ENCODE results near the gene HLCS. TPM values are rescaled to one million over a fixed set of nuclear protein-coding genes. Genes with fewer than 3 reads are reported as not detected.

The HLCS gene
- total RNA-seq, 2 donors from 2014 or later = 40.9 to 41.8 TPM

DNA sequence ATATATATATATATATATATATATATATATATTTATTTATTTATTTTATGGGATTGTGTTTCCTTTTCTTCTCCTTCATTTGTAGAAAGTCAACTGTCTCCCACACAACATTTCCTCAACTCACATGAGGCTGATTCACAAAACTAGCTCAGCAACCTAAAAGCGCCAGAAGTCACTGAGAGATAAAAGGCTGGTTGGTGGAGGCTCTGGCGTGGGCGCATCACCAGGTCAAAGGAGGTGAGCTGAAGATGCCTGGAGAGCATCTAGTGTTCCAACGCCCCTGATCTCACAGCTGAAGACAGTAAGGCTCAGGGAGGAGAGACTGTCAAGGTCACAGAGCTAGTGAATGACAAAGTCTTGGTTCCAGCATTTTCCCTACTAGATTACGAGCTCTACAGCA is 78.0 kb downstream of the HLCS start:
- intact Hi-C loops (cut with DNase I) = no loop called here
- TF ChIP-seq POLR2A (IDR thresholded peaks at IDR 0.05) = no peak
- TF ChIP-seq, protein P1, sequence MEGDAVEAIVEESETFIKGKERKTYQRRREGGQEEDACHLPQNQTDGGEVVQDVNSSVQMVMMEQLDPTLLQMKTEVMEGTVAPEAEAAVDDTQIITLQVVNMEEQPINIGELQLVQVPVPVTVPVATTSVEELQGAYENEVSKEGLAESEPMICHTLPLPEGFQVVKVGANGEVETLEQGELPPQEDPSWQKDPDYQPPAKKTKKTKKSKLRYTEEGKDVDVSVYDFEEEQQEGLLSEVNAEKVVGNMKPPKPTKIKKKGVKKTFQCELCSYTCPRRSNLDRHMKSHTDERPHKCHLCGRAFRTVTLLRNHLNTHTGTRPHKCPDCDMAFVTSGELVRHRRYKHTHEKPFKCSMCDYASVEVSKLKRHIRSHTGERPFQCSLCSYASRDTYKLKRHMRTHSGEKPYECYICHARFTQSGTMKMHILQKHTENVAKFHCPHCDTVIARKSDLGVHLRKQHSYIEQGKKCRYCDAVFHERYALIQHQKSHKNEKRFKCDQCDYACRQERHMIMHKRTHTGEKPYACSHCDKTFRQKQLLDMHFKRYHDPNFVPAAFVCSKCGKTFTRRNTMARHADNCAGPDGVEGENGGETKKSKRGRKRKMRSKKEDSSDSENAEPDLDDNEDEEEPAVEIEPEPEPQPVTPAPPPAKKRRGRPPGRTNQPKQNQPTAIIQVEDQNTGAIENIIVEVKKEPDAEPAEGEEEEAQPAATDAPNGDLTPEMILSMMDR (IDR thresholded peaks at IDR 0.05) = no peak
- TF ChIP-seq POLR2AphosphoS5 (IDR thresholded peaks at IDR 0.05) = no peak
- no peak for DNase-seq (ENCODE audit: low spot score)
- no peak overlapping the region for H3K27ac ChIP-seq
- no peaks in the 10 kb centered on the region for H3K9me3 ChIP-seq
- H3K27me3 ChIP-seq (replicated peaks; ENCODE audit: insufficient read depth) = no peaks in the 10 kb centered on the region
- 68% methylated on average over 5 of the region's 5 CpGs for WGBS
- no peak overlapping the region for H3K4me3 ChIP-seq
- H3K36me3 ChIP-seq = no peaks in the 10 kb centered on the region
- no peaks in the 10 kb centered on the region for H3K4me1 ChIP-seq (replicated peaks)

DNA sequence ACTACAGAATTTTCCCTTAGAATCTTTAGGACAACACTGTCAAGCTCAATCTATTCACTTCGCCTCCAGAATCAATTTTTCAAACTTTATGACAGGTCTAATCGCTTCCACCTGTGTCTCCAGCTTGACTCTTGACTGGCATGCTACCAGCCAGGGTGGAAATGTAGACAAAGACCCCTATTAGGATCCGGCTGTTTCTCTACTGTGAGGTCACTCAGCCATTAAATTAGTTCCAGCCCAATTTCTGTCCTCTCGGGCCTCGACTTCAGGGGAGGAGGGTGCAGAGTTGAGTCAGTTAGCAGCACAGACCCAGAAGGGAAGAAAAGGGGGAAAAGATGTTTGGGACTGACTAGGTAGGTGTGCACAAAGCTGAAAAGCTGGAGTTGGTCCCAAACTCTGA is 78.5 kb downstream of the HLCS start:
- TF ChIP-seq, protein P1 (IDR thresholded peaks at IDR 0.05) = no peak
- TF ChIP-seq POLR2AphosphoS5 (IDR thresholded peaks at IDR 0.05) (no peak), POLR2A (IDR thresholded peaks at IDR 0.05) (no peak)
- Histone ChIP-seq H3K4me1 (replicated peaks) (no peaks in the 10 kb centered on the region), H3K4me3 (no peak overlapping the region), H3K36me3 (no peaks in the 10 kb centered on the region), H3K9me3 (no peaks in the 10 kb centered on the region), H3K27ac (no peak overlapping the region), H3K27me3 (replicated peaks; ENCODE audit: insufficient read depth) (no peaks in the 10 kb centered on the region)
- WGBS = 75% methylated on average over 5 of the region's 5 CpGs
- intact Hi-C loops (cut with DNase I) = no loop called here
- no peak for DNase-seq (ENCODE audit: low spot score)

DNA sequence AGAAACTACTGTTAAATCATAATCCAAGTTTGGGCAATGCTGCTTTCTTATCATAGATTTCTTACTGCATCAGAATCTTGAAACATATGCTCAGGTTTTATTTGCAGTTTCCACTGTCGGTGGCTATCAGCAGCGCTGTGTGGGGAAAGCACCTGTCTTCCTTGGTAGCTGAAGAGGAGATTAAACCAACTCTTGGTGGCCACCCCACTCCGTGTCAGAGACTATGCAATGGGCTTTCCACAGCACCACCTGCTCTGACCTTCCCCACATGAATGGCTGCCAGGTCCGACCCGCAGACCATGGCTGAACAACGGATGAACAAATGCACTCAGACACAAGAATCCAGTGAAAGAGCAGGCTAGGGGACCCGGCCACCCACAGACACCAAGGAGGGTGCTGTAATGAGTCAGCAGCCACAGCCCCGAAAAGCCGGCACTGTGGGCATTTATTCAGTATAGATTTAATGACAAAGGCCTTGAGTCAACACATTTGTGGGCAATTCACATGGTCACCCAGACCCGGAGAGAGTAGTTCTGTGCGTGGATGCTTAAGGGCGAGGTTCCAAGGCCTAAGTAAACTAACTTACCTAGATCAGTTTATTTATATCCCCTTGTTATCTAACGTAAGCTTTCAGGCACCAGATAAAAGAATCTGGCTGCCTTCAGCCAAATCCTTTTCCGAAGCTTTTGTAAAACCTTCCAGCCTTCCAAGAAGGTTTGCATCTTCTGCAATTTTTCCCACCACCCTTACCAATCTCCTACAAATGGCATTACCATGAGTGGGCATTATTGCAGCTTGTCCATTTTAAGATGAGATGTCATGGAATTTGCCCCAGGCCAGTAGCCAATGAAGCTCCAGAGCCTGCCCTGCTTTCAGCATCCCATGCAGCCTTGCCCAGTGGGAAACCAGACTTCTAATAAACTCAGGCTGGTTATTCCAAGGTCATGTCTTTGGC is 82.7 kb downstream of the HLCS start:
- WGBS = 83% methylated on average over 14 of the region's 14 CpGs
- intact Hi-C loops (cut with DNase I) = no loop called here
- no peak overlapping the region for H3K27ac ChIP-seq
- H3K27me3 ChIP-seq (replicated peaks; ENCODE audit: insufficient read depth) = no peaks in the 10 kb centered on the region
- DNase-seq (ENCODE audit: low spot score) = no peak
- H3K4me1 ChIP-seq (replicated peaks) = no peaks in the 10 kb centered on the region
- no peaks in the 10 kb centered on the region for H3K9me3 ChIP-seq
- no peaks in the 10 kb centered on the region for H3K36me3 ChIP-seq
- no peak overlapping the region for H3K4me3 ChIP-seq
- TF ChIP-seq POLR2AphosphoS5 (IDR thresholded peaks at IDR 0.05) = no peak
- no peak for TF ChIP-seq POLR2A (IDR thresholded peaks at IDR 0.05)
- TF ChIP-seq, protein P1 (IDR thresholded peaks at IDR 0.05) = no peak

DNA sequence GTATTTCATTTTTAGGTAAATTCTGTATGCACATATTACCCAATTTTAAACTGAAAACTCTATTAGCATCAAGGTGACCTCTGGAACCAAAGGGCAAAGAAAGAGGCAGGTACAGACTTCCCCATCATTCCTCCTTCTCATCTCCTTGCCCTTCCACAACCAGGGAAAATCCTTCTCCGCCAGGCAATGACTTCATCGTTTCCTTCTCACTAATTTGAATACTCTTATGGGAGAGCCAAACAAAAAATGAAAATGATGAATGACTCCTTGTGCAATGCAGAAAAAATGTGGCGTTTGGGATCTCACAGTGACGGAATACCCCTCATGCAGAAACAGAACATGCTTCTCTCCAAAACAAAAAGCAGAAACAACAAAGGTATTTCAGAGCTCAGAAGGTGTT is 83.7 kb downstream of the HLCS start:
- intact Hi-C loops (cut with DNase I) = no loop called here
- no peaks in the 10 kb centered on the region for H3K27me3 ChIP-seq (replicated peaks; ENCODE audit: insufficient read depth)
- H3K4me1 ChIP-seq (replicated peaks) = no peaks in the 10 kb centered on the region
- no peaks in the 10 kb centered on the region for H3K9me3 ChIP-seq
- H3K27ac ChIP-seq = no peak overlapping the region
- TF ChIP-seq POLR2A (IDR thresholded peaks at IDR 0.05) = no peak
- WGBS = 90% methylated on average over 4 of the region's 4 CpGs
- DNase-seq (ENCODE audit: low spot score) = no peak
- no peak overlapping the region for H3K4me3 ChIP-seq
- no peaks in the 10 kb centered on the region for H3K36me3 ChIP-seq

DNA sequence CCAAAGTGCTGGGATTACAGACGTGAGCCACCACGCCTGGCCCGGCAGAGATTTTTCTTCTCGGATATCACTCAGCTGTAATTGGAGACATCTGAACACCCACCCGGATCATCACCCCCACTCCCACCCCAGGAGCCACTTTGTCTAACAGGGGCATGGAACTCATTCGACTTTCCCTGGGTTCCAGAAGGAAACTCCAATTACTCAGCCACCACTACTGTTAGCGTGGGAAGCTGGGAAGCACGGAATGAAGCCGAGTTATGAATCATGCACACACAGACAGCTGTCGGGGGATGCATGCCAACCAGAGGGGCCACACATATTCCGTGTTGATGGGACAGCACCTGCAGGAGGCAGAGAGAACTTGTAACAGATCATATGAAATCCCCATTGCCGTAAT is 85.2 kb downstream of the HLCS start:
- no peaks in the 10 kb centered on the region for H3K27me3 ChIP-seq (replicated peaks; ENCODE audit: insufficient read depth)
- H3K4me1 ChIP-seq (replicated peaks) = no peaks in the 10 kb centered on the region
- intact Hi-C loops (cut with DNase I) = no loop called here
- H3K36me3 ChIP-seq = no peaks in the 10 kb centered on the region
- no peaks in the 10 kb centered on the region for H3K9me3 ChIP-seq
- DNase-seq (ENCODE audit: low spot score) = no peak
- TF ChIP-seq POLR2A (IDR thresholded peaks at IDR 0.05) (no peak), POLR2AphosphoS5 (IDR thresholded peaks at IDR 0.05) (no peak)
- TF ChIP-seq, protein P1 (IDR thresholded peaks at IDR 0.05) = no peak
- H3K4me3 ChIP-seq = no peak overlapping the region
- WGBS = 98% methylated on average over 12 of the region's 12 CpGs
- no peak overlapping the region for H3K27ac ChIP-seq

Data from prostate gland (tissue), 2 donors.